ENCODE measurements around the gene ARHGEF37.
A peak's percentile ranks its signal among the peaks of the same experiment; 100 is the strongest.

The ARHGEF37 gene

DNA sequence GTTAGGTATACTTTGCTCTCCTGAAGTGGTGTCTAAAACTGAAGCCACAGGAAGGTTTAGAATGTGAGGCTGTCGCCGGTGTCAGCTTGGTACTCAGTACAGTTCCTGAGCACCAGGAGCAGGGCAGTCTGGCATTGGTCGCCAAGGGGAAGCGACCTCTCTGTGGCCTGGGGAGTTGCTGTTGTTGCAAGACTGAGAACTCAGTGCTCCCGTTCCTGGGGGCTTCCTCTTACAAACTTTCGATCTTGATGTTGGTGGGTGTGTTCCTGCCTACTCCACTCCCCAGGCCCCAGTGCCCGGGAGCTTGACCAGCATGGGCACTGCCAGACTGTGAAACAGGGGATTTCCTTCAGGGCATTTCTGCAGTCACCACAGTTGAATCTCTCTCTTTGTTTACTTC, 96.4 kb downstream of the ARHGEF37 start:
- H3K4me1 ChIP-seq (ENCODE audit: control extremely low read depth in 1 of 4, control insufficient read depth in 4 of 4, insufficient read depth in 4 of 4, low read length in 3 of 4) = peaks cover 3 to 20% (median 6%) of the 10 kb centered on the region in 4 experiments
- CTCF ChIA-PET = interaction anchor here (1.3 kb wide), 1 partner anchor 10 kb away, joined by 3 read pairs; no protein-coding TSS in a partner anchor
- no peak overlapping the region for H3K4me3 ChIP-seq (ENCODE audit: control insufficient read depth in 1 of 7, extremely low read depth in 1 of 7, insufficient read depth in 4 of 7, low read depth in 2 of 7, low read length in 6 of 7)
- no peaks in the 10 kb centered on the region for H3K36me3 ChIP-seq (ENCODE audit: control insufficient read depth in 4 of 4, insufficient read depth in 4 of 4, low read length in 3 of 4)
- no peak overlapping the region for H3K27ac ChIP-seq (ENCODE audit: insufficient read depth in 1 of 2, low read depth in 1 of 2, low read length in 2 of 2, poor library complexity in 1 of 2, severe bottlenecking in 2 of 2)
- WGBS (ENCODE audit: insufficient coverage) = 100% methylated on average over 5 of the region's 7 CpGs
- no peak for DNase-seq
- POLR2A ChIA-PET = no interaction called here
- no peaks in the 10 kb centered on the region for H3K9me3 ChIP-seq (ENCODE audit: control extremely low read depth in 1 of 5, control insufficient read depth in 4 of 5, insufficient read depth in 2 of 5, low read depth in 1 of 5, low read length in 4 of 5)
- no peaks in the 10 kb centered on the region for H3K27me3 ChIP-seq (replicated peaks in 2 of 5; ENCODE audit: control insufficient read depth in 4 of 5, insufficient read depth in 5 of 5, low read length in 4 of 5)

- WGBS (ENCODE audit: insufficient coverage) = 100% methylated on average over 2 of the region's 7 CpGs
- no peak for DNase-seq
- no peaks in the 10 kb centered on the region for H3K36me3 ChIP-seq (ENCODE audit: control insufficient read depth in 4 of 4, insufficient read depth in 4 of 4, low read length in 3 of 4)
- H3K4me3 ChIP-seq (ENCODE audit: control insufficient read depth in 1 of 7, extremely low read depth in 1 of 7, insufficient read depth in 4 of 7, low read depth in 2 of 7, low read length in 6 of 7) = no peak overlapping the region
- no peak overlapping the region for H3K27ac ChIP-seq (ENCODE audit: insufficient read depth in 1 of 2, low read depth in 1 of 2, low read length in 2 of 2, poor library complexity in 1 of 2, severe bottlenecking in 2 of 2)
- CTCF ChIA-PET = interaction anchor here (1.0 kb wide), 1 partner anchor 12 kb away, joined by 3 read pairs; no protein-coding TSS in a partner anchor
- no peaks in the 10 kb centered on the region for H3K27me3 ChIP-seq (replicated peaks in 2 of 5; ENCODE audit: control insufficient read depth in 4 of 5, insufficient read depth in 5 of 5, low read length in 4 of 5)
- no peaks in the 10 kb centered on the region for H3K9me3 ChIP-seq (ENCODE audit: control extremely low read depth in 1 of 5, control insufficient read depth in 4 of 5, insufficient read depth in 2 of 5, low read depth in 1 of 5, low read length in 4 of 5)
- POLR2A ChIA-PET = no interaction called here
- H3K4me1 ChIP-seq (ENCODE audit: control extremely low read depth in 1 of 4, control insufficient read depth in 4 of 4, insufficient read depth in 4 of 4, low read length in 3 of 4) = peaks cover 3 to 20% (median 6%) of the 10 kb centered on the region in 4 experiments
Observed at GRCh38 chr5:149679876-149680809, 98.8 kb downstream of the ARHGEF37 start.

GRCh38 chr5:149680810-149681221, 99.5 kb downstream of the ARHGEF37 start:
- Histone ChIP-seq H3K9me3 (ENCODE audit: control extremely low read depth in 1 of 5, control insufficient read depth in 4 of 5, insufficient read depth in 2 of 5, low read depth in 1 of 5, low read length in 4 of 5) (no peaks in the 10 kb centered on the region), H3K36me3 (ENCODE audit: control insufficient read depth in 4 of 4, insufficient read depth in 4 of 4, low read length in 3 of 4) (no peaks in the 10 kb centered on the region), H3K27ac (ENCODE audit: insufficient read depth in 1 of 2, low read depth in 1 of 2, low read length in 2 of 2, poor library complexity in 1 of 2, severe bottlenecking in 2 of 2) (no peak overlapping the region), H3K4me3 (ENCODE audit: control insufficient read depth in 1 of 7, extremely low read depth in 1 of 7, insufficient read depth in 4 of 7, low read depth in 2 of 7, low read length in 6 of 7) (no peak overlapping the region), H3K4me1 (ENCODE audit: control extremely low read depth in 1 of 4, control insufficient read depth in 4 of 4, insufficient read depth in 4 of 4, low read length in 3 of 4) (peaks cover 3 to 20% (median 6%) of the 10 kb centered on the region in 4 experiments), H3K27me3 (replicated peaks in 2 of 5; ENCODE audit: control insufficient read depth in 4 of 5, insufficient read depth in 5 of 5, low read length in 4 of 5) (no peaks in the 10 kb centered on the region)
- 65% methylated on average over 2 of the region's 2 CpGs for WGBS (ENCODE audit: insufficient coverage)
- peak in 2 of 3 donors; percentile 72 to 79 for DNase-seq
- ChIA-PET POLR2A (interaction anchor here (0.6 kb wide), 1 partner anchor 142 kb away, joined by 5 read pairs; no protein-coding TSS in a partner anchor), CTCF (interaction anchor here (1.0 kb wide), 1 partner anchor 147 kb away, joined by 3 read pairs; no protein-coding TSS in a partner anchor)

DNA sequence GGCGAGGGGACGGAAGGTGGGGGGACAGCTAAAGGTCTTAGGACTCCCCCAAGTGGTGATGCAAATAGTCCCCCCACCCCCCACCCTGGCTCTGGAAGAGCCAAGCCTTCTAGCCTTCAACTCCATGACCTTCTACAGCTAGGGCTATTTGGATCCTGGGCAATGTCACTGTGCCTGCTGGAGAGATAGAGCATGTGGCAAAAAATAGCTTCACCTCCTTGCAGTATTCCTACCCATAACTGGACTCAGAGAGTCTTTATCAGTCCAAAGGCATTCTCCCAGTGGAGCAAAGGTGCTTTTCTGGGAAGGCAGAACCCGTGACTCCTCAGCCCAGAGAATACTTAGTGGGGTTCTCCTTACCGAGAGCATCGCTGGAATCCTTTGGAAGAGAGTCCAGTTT, 100.0 kb downstream of the ARHGEF37 start:
- H3K4me1 ChIP-seq (ENCODE audit: control extremely low read depth in 1 of 4, control insufficient read depth in 4 of 4, insufficient read depth in 4 of 4, low read length in 3 of 4) = peaks cover 3 to 20% (median 6%) of the 10 kb centered on the region in 4 experiments
- CTCF ChIA-PET = interaction anchor here (0.6 to 1.0 kb wide), 2 partner anchors 11 to 147 kb away, joined by 3 read pairs; no protein-coding TSS in a partner anchor
- POLR2A ChIA-PET = interaction anchor here (0.6 kb wide), 2 partner anchors 20 to 142 kb away, joined by 5 to 8 read pairs; no protein-coding TSS in a partner anchor
- no peaks in the 10 kb centered on the region for H3K27me3 ChIP-seq (replicated peaks in 2 of 5; ENCODE audit: control insufficient read depth in 4 of 5, insufficient read depth in 5 of 5, low read length in 4 of 5)
- no peaks in the 10 kb centered on the region for H3K36me3 ChIP-seq (ENCODE audit: control insufficient read depth in 4 of 4, insufficient read depth in 4 of 4, low read length in 3 of 4)
- no peak overlapping the region for H3K27ac ChIP-seq (ENCODE audit: insufficient read depth in 1 of 2, low read depth in 1 of 2, low read length in 2 of 2, poor library complexity in 1 of 2, severe bottlenecking in 2 of 2)
- DNase-seq = no peak
- WGBS (ENCODE audit: insufficient coverage) = 97% methylated on average over 3 of the region's 5 CpGs
- no peaks in the 10 kb centered on the region for H3K9me3 ChIP-seq (ENCODE audit: control extremely low read depth in 1 of 5, control insufficient read depth in 4 of 5, insufficient read depth in 2 of 5, low read depth in 1 of 5, low read length in 4 of 5)
- no peak overlapping the region for H3K4me3 ChIP-seq (ENCODE audit: control insufficient read depth in 1 of 7, extremely low read depth in 1 of 7, insufficient read depth in 4 of 7, low read depth in 2 of 7, low read length in 6 of 7)

GRCh38 chr5:149681922-149682321, 100.6 kb downstream of the ARHGEF37 start:
- Histone ChIP-seq H3K4me1 (ENCODE audit: control extremely low read depth in 1 of 4, control insufficient read depth in 4 of 4, insufficient read depth in 4 of 4, low read length in 3 of 4) (peaks cover 3 to 20% (median 6%) of the 10 kb centered on the region in 4 experiments), H3K9me3 (ENCODE audit: control extremely low read depth in 1 of 5, control insufficient read depth in 4 of 5, insufficient read depth in 2 of 5, low read depth in 1 of 5, low read length in 4 of 5) (no peaks in the 10 kb centered on the region), H3K4me3 (ENCODE audit: control insufficient read depth in 1 of 7, extremely low read depth in 1 of 7, insufficient read depth in 4 of 7, low read depth in 2 of 7, low read length in 6 of 7) (no peak overlapping the region), H3K27me3 (replicated peaks in 2 of 5; ENCODE audit: control insufficient read depth in 4 of 5, insufficient read depth in 5 of 5, low read length in 4 of 5) (no peaks in the 10 kb centered on the region), H3K27ac (ENCODE audit: insufficient read depth in 1 of 2, low read depth in 1 of 2, low read length in 2 of 2, poor library complexity in 1 of 2, severe bottlenecking in 2 of 2) (no peak overlapping the region), H3K36me3 (ENCODE audit: control insufficient read depth in 4 of 4, insufficient read depth in 4 of 4, low read length in 3 of 4) (no peaks in the 10 kb centered on the region)
- ChIA-PET CTCF (interaction anchor here (1.0 kb wide), 1 partner anchor 146 kb away, joined by 3 read pairs; no protein-coding TSS in a partner anchor), POLR2A (no interaction called here)
- WGBS (ENCODE audit: insufficient coverage) = 91% methylated on average over 2 of the region's 2 CpGs
- no peak for DNase-seq

- H3K27ac ChIP-seq (ENCODE audit: insufficient read depth in 1 of 2, low read depth in 1 of 2, low read length in 2 of 2, poor library complexity in 1 of 2, severe bottlenecking in 2 of 2) = no peak overlapping the region
- no peaks in the 10 kb centered on the region for H3K9me3 ChIP-seq (ENCODE audit: control extremely low read depth in 1 of 5, control insufficient read depth in 4 of 5, insufficient read depth in 2 of 5, low read depth in 1 of 5, low read length in 4 of 5)
- WGBS (ENCODE audit: insufficient coverage) = 75% methylated on average over 8 of the region's 9 CpGs
- no peak overlapping the region for H3K4me3 ChIP-seq (ENCODE audit: control insufficient read depth in 1 of 7, extremely low read depth in 1 of 7, insufficient read depth in 4 of 7, low read depth in 2 of 7, low read length in 6 of 7)
- H3K4me1 ChIP-seq (ENCODE audit: control extremely low read depth in 1 of 4, control insufficient read depth in 4 of 4, insufficient read depth in 4 of 4, low read length in 3 of 4) = peaks cover 3 to 22% (median 6%) of the 10 kb centered on the region in 4 experiments
- POLR2A ChIA-PET = no interaction called here
- DNase-seq = no peak
- H3K36me3 ChIP-seq (ENCODE audit: control insufficient read depth in 4 of 4, insufficient read depth in 4 of 4, low read length in 3 of 4) = no peaks in the 10 kb centered on the region
- no peaks in the 10 kb centered on the region for H3K27me3 ChIP-seq (replicated peaks in 2 of 5; ENCODE audit: control insufficient read depth in 4 of 5, insufficient read depth in 5 of 5, low read length in 4 of 5)
- CTCF ChIA-PET = no interaction called here
Observed at GRCh38 chr5:149682532-149683075, 101.3 kb downstream of the ARHGEF37 start.

DNA sequence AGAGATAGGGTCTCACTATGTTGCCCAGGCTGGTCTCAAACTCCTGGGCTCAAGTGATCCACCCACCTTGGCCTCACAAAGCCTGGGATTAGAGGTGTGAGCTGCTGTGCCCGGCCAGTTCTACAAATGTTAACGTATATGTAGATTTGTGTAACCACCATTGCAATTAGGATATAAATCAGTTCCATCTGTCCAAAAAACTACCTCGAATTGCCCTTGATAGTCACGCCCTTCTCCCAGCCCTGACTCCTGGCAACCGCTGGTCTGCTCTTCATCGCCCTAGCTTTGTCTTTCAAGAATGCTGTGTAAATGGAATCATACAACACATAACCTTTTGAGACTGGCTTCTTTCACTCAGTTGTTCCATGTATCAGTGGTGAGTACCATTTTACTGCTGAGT, 102.7 kb downstream of the ARHGEF37 start:
- Histone ChIP-seq H3K9me3 (ENCODE audit: control extremely low read depth in 1 of 5, control insufficient read depth in 4 of 5, insufficient read depth in 2 of 5, low read depth in 1 of 5, low read length in 4 of 5) (no peaks in the 10 kb centered on the region), H3K27me3 (replicated peaks in 2 of 5; ENCODE audit: control insufficient read depth in 4 of 5, insufficient read depth in 5 of 5, low read length in 4 of 5) (no peaks in the 10 kb centered on the region), H3K4me3 (ENCODE audit: control insufficient read depth in 1 of 7, extremely low read depth in 1 of 7, insufficient read depth in 4 of 7, low read depth in 2 of 7, low read length in 6 of 7) (no peak overlapping the region), H3K4me1 (ENCODE audit: control extremely low read depth in 1 of 4, control insufficient read depth in 4 of 4, insufficient read depth in 4 of 4, low read length in 3 of 4) (peaks cover 5 to 29% (median 11%) of the 10 kb centered on the region in 4 experiments), H3K27ac (ENCODE audit: insufficient read depth in 1 of 2, low read depth in 1 of 2, low read length in 2 of 2, poor library complexity in 1 of 2, severe bottlenecking in 2 of 2) (no peak overlapping the region), H3K36me3 (ENCODE audit: control insufficient read depth in 4 of 4, insufficient read depth in 4 of 4, low read length in 3 of 4) (no peaks in the 10 kb centered on the region)
- POLR2A ChIA-PET = no interaction called here
- 86% methylated on average over 4 of the region's 6 CpGs for WGBS (ENCODE audit: insufficient coverage)
- no peak for DNase-seq
- CTCF ChIA-PET = no interaction called here
